HCT116 (cell line): Measurements from ENCODE around the gene RPS2. TPM values are rescaled to one million over a fixed set of nuclear protein-coding genes. Genes with fewer than 3 reads are reported as not detected.

Source experiments
- ATAC-seq: fragments of 200-7000 bp; cut with Tn5 transposase; 2 replicates; pipeline ENCODE4 v1.9.1; 2020; ENCODE audit warnings: mild to moderate bottlenecking, moderate library complexity
- BruUV-seq: library from RNA; stranded (reverse); fragments of 400-500 nt; replicated peaks from 2 replicates; lab custom pipeline; 2021; lab: Mats Ljungman, UMichigan
- CTCF ChIA-PET: fragments of 300-600 bp; sonication (Branson Sonifier 250); formaldehyde crosslinking; loops from one replicate; lab custom pipeline; 2021; ENCODE audit warnings: antibody characterized with exemption; lab: Charles Lee
- POLR2A ChIA-PET: fragments of 300-600, 350-600 bp; sonication (Branson Sonifier 250); formaldehyde crosslinking; loops from one replicate; lab custom pipeline; 2021; ENCODE audit warnings: antibody characterized with exemption; lab: Charles Lee
- RAD21 ChIA-PET, 2 experiments: fragments of 300-600 bp; sonication (Branson Sonifier 250); formaldehyde crosslinking; loops; one replicate each; lab custom pipeline; 2023; ENCODE audit warnings: low total read pairs in 2 of 2; ENCODE audit not compliant: uncharacterized antibody in 2 of 2, unreplicated experiment in 2 of 2, low non-redundant PET in 1 of 2; lab: Charles Lee
- DNase-seq: peaks from one replicate; pipeline ENCODE4 v3.0.0-alpha.2; 2010; ENCODE audit warnings: low read depth, low spot score
- H2AFZ ChIP-seq: fragments of 200-600 bp; shearing (Covaris generic), sonication (generic); 2 replicates; pipeline ENCODE4 v1.6.1; 2017; ENCODE audit warnings: low read depth, mixed run types, mixed read lengths, antibody characterized with exemption, low read length; ENCODE audit not compliant: poor library complexity, severe bottlenecking
- H3K27ac ChIP-seq: 2 replicates; pipeline ENCODE4 v1.5.1; 2012; ENCODE audit warnings: low read depth, low read length
- H3K27me3 ChIP-seq: fragments of 200-600 bp; sonication (generic); 2 replicates; pipeline ENCODE4 v1.6.1; 2016; ENCODE audit warnings: mixed run types, low read length, mixed read lengths; ENCODE audit not compliant: insufficient read depth
- H3K36me3 ChIP-seq, 2 experiments: fragments of 200-500 bp in 1 of 2; fragments of 200-600 bp in 1 of 2; sonication (Bioruptor generic) in 1 of 2; sonication (generic) in 1 of 2; 2 replicates each; pipeline versions ENCODE4 v1.5.1 to v1.6.1; 2014 to 2016; ENCODE audit warnings: low read length in 2 of 2, inconsistent platforms in 1 of 2, mixed read lengths in 1 of 2, mixed run types in 1 of 2; ENCODE audit not compliant: insufficient read depth in 2 of 2, control insufficient read depth in 1 of 2
- H3K4me1 ChIP-seq, 2 experiments: fragments of 200-600 bp in 1 of 2; sonication (generic) in 1 of 2; 2 replicates each; pipeline versions ENCODE4 v1.5.1 to v1.6.1; 2012 to 2017; ENCODE audit warnings: low read length in 2 of 2, inconsistent platforms in 1 of 2, mild to moderate bottlenecking in 1 of 2, mixed read lengths in 1 of 2, mixed run types in 1 of 2, moderate library complexity in 1 of 2; ENCODE audit not compliant: insufficient read depth in 2 of 2, control insufficient read depth in 1 of 2
- H3K4me2 ChIP-seq: fragments of 200-600 bp; sonication (generic); 2 replicates; pipeline ENCODE4 v1.6.1; 2017; ENCODE audit warnings: mixed run types, low read length, mixed read lengths
- H3K4me3 ChIP-seq, 2 experiments: fragments of 200-600 bp in 1 of 2; sonication (generic) in 1 of 2; replicated peaks in 1 of 2; 2 replicates each; pipeline ENCODE4 v1.5.1; 2011 to 2016; ENCODE audit warnings: low read length in 2 of 2, control low read depth in 1 of 2, low read depth in 1 of 2, mild to moderate bottlenecking in 1 of 2, mixed read lengths in 1 of 2, mixed run types in 1 of 2
- H3K79me2 ChIP-seq: fragments of 200-600 bp; sonication (generic); 2 replicates; pipeline ENCODE4 v1.6.1; 2017; ENCODE audit warnings: mild to moderate bottlenecking, mixed run types, low read length, moderate library complexity, mixed read lengths; ENCODE audit not compliant: insufficient read depth
- H3K9ac ChIP-seq: fragments of 200-600 bp; sonication (generic); 2 replicates; pipeline ENCODE4 v1.6.1; 2016; ENCODE audit warnings: low read length, mixed read lengths
- H3K9me2 ChIP-seq: fragments of 200-600 bp; sonication (generic), shearing (Covaris generic); 2 replicates; pipeline ENCODE4 v1.6.1; 2017; ENCODE audit warnings: mixed run types, mild to moderate bottlenecking, moderate library complexity; ENCODE audit not compliant: insufficient read depth
- H3K9me3 ChIP-seq, 2 experiments: fragments of 200-500 bp in 1 of 2; fragments of 200-600 bp in 1 of 2; sonication (Bioruptor generic) in 1 of 2; sonication (generic) in 1 of 2; 2 replicates each; pipeline ENCODE4 v1.6.1; 2014 to 2017; ENCODE audit warnings: low read length in 2 of 2, mixed read lengths in 2 of 2, inconsistent platforms in 1 of 2, low read depth in 1 of 2, mild to moderate bottlenecking in 1 of 2, mixed run types in 1 of 2, moderate library complexity in 1 of 2; ENCODE audit not compliant: control insufficient read depth in 1 of 2, insufficient read depth in 1 of 2
- H4K20me1 ChIP-seq: fragments of 200-600 bp; sonication (generic), shearing (Covaris generic); 2 replicates; pipeline ENCODE4 v1.6.1; 2017; ENCODE audit warnings: mixed run types, mild to moderate bottlenecking, moderate library complexity; ENCODE audit not compliant: insufficient read depth
- CEBPB ChIP-seq: IDR thresholded peaks from 2 replicates; pipeline ENCODE4 v1.6.1; 2012; ENCODE audit warnings: low read depth
- CTCF ChIP-seq, 3 experiments: fragments of 200-600 bp in 1 of 3; sonication (generic) in 1 of 3; IDR thresholded peaks in 2 of 3; conservative IDR thresholded peaks in 1 of 3; 2 replicates each; pipeline ENCODE4 v1.5.1; 2012 to 2017; ENCODE audit warnings: low read depth in 2 of 3, low read length in 2 of 3, antibody characterized with exemption in 1 of 3, borderline replicate concordance in 1 of 3, control low read depth in 1 of 3, mild to moderate bottlenecking in 1 of 3, mixed read lengths in 1 of 3, mixed run types in 1 of 3, moderate library complexity in 1 of 3; ENCODE audit not compliant: insufficient read depth in 1 of 3
- EGR1 ChIP-seq: IDR thresholded peaks from 2 replicates; pipeline ENCODE4 v1.6.1; 2012; ENCODE audit warnings: low read depth
- ELF1 ChIP-seq: IDR thresholded peaks from 2 replicates; pipeline ENCODE4 v1.6.1; 2012; ENCODE audit warnings: low read depth, borderline replicate concordance
- EZH2phosphoT487 ChIP-seq: fragments of 200-600 bp; IDR thresholded peaks from 2 replicates; pipeline ENCODE4 v1.6.1; 2018; ENCODE audit warnings: antibody characterized with exemption, borderline replicate concordance
- MAX ChIP-seq: IDR thresholded peaks from 2 replicates; pipeline ENCODE4 v1.6.1; 2012
- POLR2A ChIP-seq: IDR thresholded peaks from 2 replicates; pipeline ENCODE4 v1.7.0; 2011; ENCODE audit warnings: borderline replicate concordance; ENCODE audit not compliant: insufficient read depth, insufficient read length; ENCODE audit errors: extremely low read depth
- POLR2AphosphoS5 ChIP-seq: IDR thresholded peaks from 2 replicates; pipeline ENCODE4 v1.6.1; 2011; ENCODE audit warnings: mild to moderate bottlenecking, low read depth, low read length, moderate library complexity
- RAD21 ChIP-seq: IDR thresholded peaks from 2 replicates; pipeline ENCODE4 v1.6.1; 2012; ENCODE audit warnings: low read depth, mild to moderate bottlenecking
- SP1 ChIP-seq: IDR thresholded peaks from 2 replicates; pipeline ENCODE4 v1.6.1; 2012; ENCODE audit warnings: low read depth
- SRF ChIP-seq: IDR thresholded peaks from 2 replicates; pipeline ENCODE4 v1.6.1; 2012; ENCODE audit warnings: low read depth
- TCF7L2 ChIP-seq: IDR thresholded peaks from 2 replicates; pipeline ENCODE4 v1.7.0; 2011; ENCODE audit warnings: borderline replicate concordance, inconsistent platforms; ENCODE audit not compliant: insufficient read depth, insufficient read length; ENCODE audit errors: extremely low read depth
- intact Hi-C: fragments of 100-400 bp; cut with micrococcal nuclease; formaldehyde crosslinking; loops from 2 replicates; pipeline ENCODE4 v1.10.0; 2022
- total RNA-seq: library from RNA; stranded (reverse); gene quantifications from one replicate; pipeline ENCODE4 v1.2.1, GENCODE V29; 2021; ENCODE audit not compliant: unreplicated experiment

The RPS2 gene
- total RNA-seq, 1 experiment from 2014 or later: 6,265 TPM

- RAD21 ChIA-PET: no interaction called here
- Histone ChIP-seq H3K4me1 (peaks cover 20 to 45% of the 10 kb centered on the region in 2 experiments), H3K27ac (peak within 1 kb of the TSS; percentile 65), H3K9me2 (no peaks in the 10 kb centered on the region), H3K4me3 (peak within 1 kb of the TSS; percentile 53 to 60), H2AFZ (no peak within 1 kb of the TSS), H3K4me2 (peak within 1 kb of the TSS; percentile 67), H3K9ac (peak within 1 kb of the TSS; percentile 57), H3K36me3 (peaks cover 6 to 14% of the 10 kb centered on the region in 2 experiments; a peak in 2 of 4 replicates), H3K9me3 (no peaks in the 10 kb centered on the region), H4K20me1 (no peaks in the 10 kb centered on the region), H3K79me2 (peaks cover 17% of the 10 kb centered on the region), H3K27me3 (no peaks in the 10 kb centered on the region)
- BruUV-seq: no TSS peak
- POLR2A ChIA-PET: no interaction called here
- DNase-seq (no peak), ATAC-seq (peak; percentile 49)
- CTCF ChIA-PET: interaction anchor here (0.6 kb wide), 1 partner anchor 25 kb away, joined by 3 read pairs; no protein-coding TSS in a partner anchor
- no peak for TF ChIP-seq POLR2AphosphoS5
- TF ChIP-seq POLR2A: no peak
- no peak for TF ChIP-seq SRF
- TF ChIP-seq ELF1: no peak
- no peak for TF ChIP-seq CEBPB
- TF ChIP-seq EZH2phosphoT487: no peak
- TF ChIP-seq CTCF (IDR thresholded peaks at IDR 0.05 in 2 of 3, conservative IDR thresholded peaks at IDR 0.05 in 1 of 3; ENCODE audit: borderline replicate concordance in 1 of 3, insufficient read depth in 1 of 3, low read depth in 2 of 3, low read length in 2 of 3): no peak
- TF ChIP-seq MAX: no peak
- no peak for TF ChIP-seq TCF7L2
- no peak for TF ChIP-seq SP1
- TF ChIP-seq EGR1: no peak
- no peak for TF ChIP-seq RAD21
- intact Hi-C loops: no loop called here
These were observed 24.8 kb upstream of the RPS2 start, which contains the start of gene SYNGR3 for GRCh38 chr16:1989209-1990100. Gene SYNGR3 (plus strand): TSS chr16:1989970. CDS start chr16:1990103, 133 bp downstream.
